PC-3 (cell line): Measurements from ENCODE around the gene ENAM. TPM values are rescaled to one million over a fixed set of nuclear protein-coding genes. Genes with fewer than 3 reads are reported as not detected.

Source experiments
- ATAC-seq: fragments of 200-7000 bp; cut with Tn5 transposase; 2 replicates; pipeline ENCODE4 v1.9.1; 2020; ENCODE audit warnings: mild to moderate bottlenecking, moderate library complexity
- BruUV-seq: library from RNA; stranded (reverse); fragments of 400-500 nt; replicated peaks from 2 replicates; lab custom pipeline; 2021; lab: Mats Ljungman, UMichigan
- CTCF ChIA-PET: fragments of 300-600 bp; sonication (Branson Sonifier 250); formaldehyde crosslinking; loops from one replicate; lab custom pipeline; 2022; ENCODE audit warnings: antibody characterized with exemption; lab: Charles Lee
- POLR2A ChIA-PET: fragments of 300-600 bp; sonication (Branson Sonifier 250); formaldehyde crosslinking; loops from one replicate; lab custom pipeline; 2022; ENCODE audit warnings: antibody characterized with exemption; ENCODE audit not compliant: unreplicated experiment; lab: Charles Lee
- DNase-seq: peaks from one replicate; pipeline ENCODE4 v3.0.0-alpha.2; 2015
- H2AFZ ChIP-seq: fragments of 300-600 bp; sonication (generic); 2 replicates; pipeline ENCODE4 v1.6.0; 2016; ENCODE audit warnings: antibody characterized with exemption, low read length
- H3F3A ChIP-seq: fragments of 300-600 bp; sonication (generic); one replicate; pipeline ENCODE4 v1.6.0; 2017; ENCODE audit warnings: antibody characterized with exemption, low read length, control low read depth, mild to moderate bottlenecking; ENCODE audit not compliant: unreplicated experiment
- H3K27ac ChIP-seq: fragments of 300-600 bp; sonication (generic); 2 replicates; pipeline ENCODE4 v1.5.1; 2016; ENCODE audit warnings: mild to moderate bottlenecking, low read length
- H3K27me3 ChIP-seq: fragments of 300-600 bp; sonication (generic); 2 replicates; pipeline ENCODE4 v1.6.1; 2016; ENCODE audit warnings: low read length, mixed read lengths
- H3K36me3 ChIP-seq: fragments of 300-600 bp; sonication (generic); 2 replicates; pipeline ENCODE4 v1.6.1; 2016; ENCODE audit warnings: low read depth, mixed run types, low read length, mixed read lengths
- H3K4me1 ChIP-seq: fragments of 300-600 bp; sonication (generic); 2 replicates; pipeline ENCODE4 v1.5.1; 2016; ENCODE audit warnings: low read length; ENCODE audit not compliant: insufficient read depth
- H3K4me2 ChIP-seq: fragments of 300-600 bp; sonication (generic); 2 replicates; pipeline ENCODE4 v1.6.0; 2016; ENCODE audit warnings: low read length
- H3K4me3 ChIP-seq: fragments of 300-600 bp; sonication (generic); 2 replicates; pipeline ENCODE4 v1.5.1; 2016; ENCODE audit warnings: mild to moderate bottlenecking, low read length, mixed read lengths
- H3K79me2 ChIP-seq: fragments of 300-600 bp; sonication (generic); 2 replicates; pipeline ENCODE4 v1.6.1; 2017; ENCODE audit warnings: low read length, mixed read lengths
- H3K9ac ChIP-seq: fragments of 300-600 bp; sonication (generic); 2 replicates; pipeline ENCODE4 v1.6.0; 2016; ENCODE audit warnings: mild to moderate bottlenecking, low read length
- H3K9me2 ChIP-seq: fragments of 300-600 bp; sonication (generic); replicated peaks from 2 replicates; pipeline ENCODE4 v1.6.1; 2016; ENCODE audit warnings: mixed run types, low read length, mixed read lengths
- H3K9me3 ChIP-seq: fragments of 300-600 bp; sonication (generic); 2 replicates; pipeline ENCODE4 v1.6.1; 2016; ENCODE audit warnings: low read length, mixed read lengths
- H4K20me1 ChIP-seq: fragments of 300-600 bp; sonication (generic); 2 replicates; pipeline ENCODE4 v1.6.1; 2016; ENCODE audit warnings: low read length, mixed read lengths
- EZH2 ChIP-seq: fragments of 300-600 bp; sonication (generic); IDR thresholded peaks from one replicate; pipeline ENCODE4 v1.6.1; 2017; ENCODE audit warnings: antibody characterized with exemption, mild to moderate bottlenecking, low read length; ENCODE audit not compliant: unreplicated experiment
- EZH2phosphoT487 ChIP-seq: fragments of 300-600 bp; sonication (generic); IDR thresholded peaks from 2 replicates; pipeline ENCODE4 v1.6.1; 2018; ENCODE audit warnings: mild to moderate bottlenecking, antibody characterized with exemption, low read length, borderline replicate concordance
- intact Hi-C: fragments of 100-400 bp; cut with micrococcal nuclease; formaldehyde crosslinking; loops from 2 replicates; pipeline ENCODE4 v1.9.0; 2023
- total RNA-seq: library from RNA; depleted of rRNA; stranded (reverse); fragments of >200 nt; gene quantifications from 2 replicates; pipeline ENCODE4 v1.2.3, GENCODE V29; 2014
- TF ChIP-seq, protein P1 (sequence below): fragments of 300-600 bp; sonication (generic); conservative IDR thresholded peaks from 2 replicates; pipeline ENCODE4 v1.5.1; 2017; ENCODE audit warnings: antibody characterized with exemption, low read depth, mild to moderate bottlenecking, low read length

Gene ENAM
- total RNA-seq, 1 experiment from 2014 or later = not detected

DNA sequence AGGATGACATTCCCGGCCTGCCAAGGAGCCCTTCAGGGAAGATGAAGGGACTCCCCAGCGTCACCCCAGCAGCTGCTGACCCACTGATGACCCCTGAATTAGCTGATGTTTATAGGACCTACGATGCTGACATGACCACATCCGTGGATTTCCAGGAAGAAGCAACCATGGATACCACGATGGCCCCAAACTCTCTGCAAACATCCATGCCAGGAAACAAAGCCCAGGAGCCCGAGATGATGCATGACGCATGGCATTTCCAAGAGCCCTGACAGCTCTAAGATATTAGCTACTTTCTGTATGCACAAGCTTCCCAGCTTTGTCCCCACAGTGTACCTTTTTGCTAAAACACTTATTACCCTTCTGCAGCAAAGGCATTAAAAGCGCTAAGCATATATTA lies 22.1 kb upstream of the ENAM start:
- no peak for DNase-seq
- BruUV-seq = no TSS peak
- H3K4me2 ChIP-seq = no peak overlapping the region

DNA sequence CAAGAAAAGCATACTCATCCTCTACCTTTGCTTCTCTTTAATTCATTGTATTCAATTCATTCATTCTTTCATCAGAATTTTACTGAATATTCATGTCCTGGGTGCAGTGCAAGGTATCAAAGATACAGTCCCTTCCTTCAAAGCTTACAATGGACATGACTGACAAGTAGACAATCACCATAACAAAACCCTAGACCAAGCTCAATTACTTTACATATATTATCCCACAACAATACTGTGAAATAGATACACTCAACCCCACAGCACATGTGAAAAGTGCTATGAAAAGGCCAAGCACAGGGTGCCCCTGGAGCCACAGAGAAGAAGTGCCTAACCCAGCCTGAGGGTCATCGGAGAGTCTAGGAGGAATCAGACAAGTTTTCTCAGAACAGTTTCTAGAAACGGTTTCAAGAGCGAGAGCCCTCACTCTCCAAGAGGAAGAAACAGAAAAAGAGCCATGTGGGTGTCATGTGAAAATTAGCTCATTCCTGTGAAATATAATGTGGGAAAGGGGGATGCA lies 21.1 kb upstream of the ENAM start:
- Histone ChIP-seq H3K27me3 (no peaks in the 10 kb centered on the region), H3K4me2 (no peak overlapping the region), H3K4me1 (no peaks in the 10 kb centered on the region), H3K9ac (no peak overlapping the region), H3K9me3 (no peaks in the 10 kb centered on the region), H3F3A (no peaks in the 10 kb centered on the region), H3K79me2 (no peaks in the 10 kb centered on the region), H3K36me3 (no peaks in the 10 kb centered on the region), H2AFZ (no peak overlapping the region), H3K4me3 (no peak overlapping the region), H3K9me2 (no peaks in the 10 kb centered on the region), H4K20me1 (no peaks in the 10 kb centered on the region), H3K27ac (no peak overlapping the region)
- DNase-seq = no peak
- CTCF ChIA-PET = interaction anchor here (0.7 kb wide), 1 partner anchor 127 kb away, joined by 3 read pairs; no protein-coding TSS in a partner anchor
- TF ChIP-seq EZH2 (no peak), EZH2phosphoT487 (no peak)
- TF ChIP-seq, protein P1, sequence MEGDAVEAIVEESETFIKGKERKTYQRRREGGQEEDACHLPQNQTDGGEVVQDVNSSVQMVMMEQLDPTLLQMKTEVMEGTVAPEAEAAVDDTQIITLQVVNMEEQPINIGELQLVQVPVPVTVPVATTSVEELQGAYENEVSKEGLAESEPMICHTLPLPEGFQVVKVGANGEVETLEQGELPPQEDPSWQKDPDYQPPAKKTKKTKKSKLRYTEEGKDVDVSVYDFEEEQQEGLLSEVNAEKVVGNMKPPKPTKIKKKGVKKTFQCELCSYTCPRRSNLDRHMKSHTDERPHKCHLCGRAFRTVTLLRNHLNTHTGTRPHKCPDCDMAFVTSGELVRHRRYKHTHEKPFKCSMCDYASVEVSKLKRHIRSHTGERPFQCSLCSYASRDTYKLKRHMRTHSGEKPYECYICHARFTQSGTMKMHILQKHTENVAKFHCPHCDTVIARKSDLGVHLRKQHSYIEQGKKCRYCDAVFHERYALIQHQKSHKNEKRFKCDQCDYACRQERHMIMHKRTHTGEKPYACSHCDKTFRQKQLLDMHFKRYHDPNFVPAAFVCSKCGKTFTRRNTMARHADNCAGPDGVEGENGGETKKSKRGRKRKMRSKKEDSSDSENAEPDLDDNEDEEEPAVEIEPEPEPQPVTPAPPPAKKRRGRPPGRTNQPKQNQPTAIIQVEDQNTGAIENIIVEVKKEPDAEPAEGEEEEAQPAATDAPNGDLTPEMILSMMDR = no peak
- ATAC-seq = no peak
- intact Hi-C loops = no loop called here
- POLR2A ChIA-PET = interaction anchor here (0.6 kb wide), 1 partner anchor 96 kb away, joined by 4 read pairs; no protein-coding TSS in a partner anchor
- BruUV-seq = no TSS peak

More for the DNA sequence above, 22.1 kb upstream of the ENAM start:
- no peak overlapping the region for H3K9ac ChIP-seq
- no peaks in the 10 kb centered on the region for H3K9me2 ChIP-seq
- H3K79me2 ChIP-seq = no peaks in the 10 kb centered on the region
- no peaks in the 10 kb centered on the region for H3K9me3 ChIP-seq
- H3K27ac ChIP-seq = no peak overlapping the region
- no peak overlapping the region for H2AFZ ChIP-seq
- H3F3A ChIP-seq = no peaks in the 10 kb centered on the region
- no peak overlapping the region for H3K4me3 ChIP-seq
- ChIA-PET CTCF (no interaction called here), POLR2A (no interaction called here)
- intact Hi-C loops = no loop called here
- H3K36me3 ChIP-seq = no peaks in the 10 kb centered on the region
- TF ChIP-seq EZH2phosphoT487 (no peak), EZH2 (no peak)
- TF ChIP-seq, protein P1 = no peak
- H4K20me1 ChIP-seq = no peaks in the 10 kb centered on the region
- H3K4me1 ChIP-seq = no peaks in the 10 kb centered on the region
- no peak for ATAC-seq
- no peaks in the 10 kb centered on the region for H3K27me3 ChIP-seq

DNA sequence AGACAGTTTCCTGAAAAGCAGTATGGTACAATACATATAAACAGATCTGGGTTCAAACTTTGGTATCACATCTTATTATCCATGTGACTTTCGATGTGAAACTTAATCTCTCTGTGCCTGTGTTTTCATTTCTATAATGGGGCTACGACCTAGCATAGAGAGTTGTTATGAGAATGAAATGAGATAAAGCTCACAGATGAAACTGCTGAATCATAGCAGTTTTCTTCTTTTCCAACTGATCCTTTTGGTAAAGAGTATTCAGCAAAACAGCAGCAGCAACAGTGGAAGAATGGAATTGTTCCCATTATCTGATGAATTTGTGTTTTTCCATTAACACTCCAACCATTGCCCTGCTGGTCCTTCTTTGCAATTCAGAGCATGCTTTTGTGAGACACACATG lies 20.2 kb upstream of the ENAM start:
- Histone ChIP-seq H3K9me2 (no peaks in the 10 kb centered on the region), H3K27ac (no peak overlapping the region), H3K27me3 (no peaks in the 10 kb centered on the region), H3K36me3 (no peaks in the 10 kb centered on the region), H3K4me2 (no peak overlapping the region), H3F3A (no peaks in the 10 kb centered on the region), H3K4me3 (no peak overlapping the region), H3K9me3 (no peaks in the 10 kb centered on the region), H3K79me2 (no peaks in the 10 kb centered on the region), H3K9ac (no peak overlapping the region), H4K20me1 (no peaks in the 10 kb centered on the region), H3K4me1 (no peaks in the 10 kb centered on the region), H2AFZ (no peak overlapping the region)
- no peak for ATAC-seq
- ChIA-PET POLR2A (no interaction called here), CTCF (no interaction called here)
- no peak for DNase-seq
- intact Hi-C loops = no loop called here
- TF ChIP-seq EZH2phosphoT487 (no peak), EZH2 (no peak)
- TF ChIP-seq, protein P1 = no peak
- no TSS peak for BruUV-seq
